H9 (cell line): Measurements from ENCODE around the gene GNB1L. TPM values are rescaled to one million over a fixed set of nuclear protein-coding genes. Genes with fewer than 3 reads are reported as not detected.

Experiments used
- DNase-seq: peaks from one replicate; pipeline ENCODE4 v3.0.0-alpha.2; 2017
- H2AFZ ChIP-seq: one replicate; pipeline ENCODE4 v1.6.1; 2013; ENCODE audit warnings: mild to moderate bottlenecking, low read length, control low read depth, moderate library complexity
- H2AK5ac ChIP-seq: 2 replicates; pipeline ENCODE4 v1.6.1; 2013; ENCODE audit warnings: low read length, control low read depth, mixed read lengths; ENCODE audit not compliant: insufficient read length
- H2BK120ac ChIP-seq: one replicate; pipeline ENCODE4 v1.6.1; 2013; ENCODE audit warnings: low read depth, mild to moderate bottlenecking, low read length, control low read depth, inconsistent platforms; ENCODE audit not compliant: poor library complexity, severe bottlenecking
- H2BK12ac ChIP-seq: 2 replicates; pipeline ENCODE4 v1.6.1; 2013; ENCODE audit warnings: low read length, control low read depth, mixed read lengths, low read depth; ENCODE audit not compliant: insufficient read length
- H2BK15ac ChIP-seq: 2 replicates; pipeline ENCODE4 v1.6.1; 2013; ENCODE audit warnings: low read depth, low read length, control low read depth
- H2BK20ac ChIP-seq: one replicate; pipeline ENCODE4 v1.6.1; 2013; ENCODE audit warnings: low read depth, mild to moderate bottlenecking, low read length, control low read depth, inconsistent platforms; ENCODE audit not compliant: poor library complexity, severe bottlenecking
- H2BK5ac ChIP-seq: 2 replicates; pipeline ENCODE4 v1.6.1; 2013; ENCODE audit warnings: low read length, control low read depth, mixed read lengths; ENCODE audit not compliant: insufficient read length
- H3K14ac ChIP-seq: 2 replicates; pipeline ENCODE4 v1.6.1; 2013; ENCODE audit warnings: low read length, control low read depth; ENCODE audit not compliant: insufficient read depth
- H3K18ac ChIP-seq: 2 replicates; pipeline ENCODE4 v1.6.1; 2013; ENCODE audit warnings: low read depth, mild to moderate bottlenecking, mixed read lengths, low read length, control low read depth; ENCODE audit not compliant: insufficient read length
- H3K23ac ChIP-seq: 2 replicates; pipeline ENCODE4 v1.6.1; 2013; ENCODE audit warnings: low read length, control low read depth, mixed read lengths, low read depth; ENCODE audit not compliant: insufficient read length
- H3K23me2 ChIP-seq: 2 replicates; pipeline ENCODE4 v1.6.1; 2013; ENCODE audit warnings: low read depth, mild to moderate bottlenecking, mixed read lengths, low read length, control low read depth; ENCODE audit not compliant: insufficient read length, poor library complexity, severe bottlenecking
- H3K27ac ChIP-seq: 2 replicates; pipeline ENCODE4 v1.5.1; 2013; ENCODE audit warnings: low read length, control low read depth, mixed read lengths, low read depth; ENCODE audit not compliant: insufficient read length
- H3K27me3 ChIP-seq: 2 replicates; pipeline ENCODE4 v1.6.1; 2013; ENCODE audit warnings: low read length, control low read depth, inconsistent platforms; ENCODE audit not compliant: insufficient read depth
- H3K4ac ChIP-seq: 2 replicates; pipeline ENCODE4 v1.6.1; 2013; ENCODE audit warnings: low read depth, mild to moderate bottlenecking, control low read depth, inconsistent platforms, low read length, moderate library complexity
- H3K4me1 ChIP-seq: 2 replicates; pipeline ENCODE4 v1.6.1; 2013; ENCODE audit warnings: low read length, control low read depth, inconsistent platforms; ENCODE audit not compliant: insufficient read depth
- H3K4me2 ChIP-seq: 2 replicates; pipeline ENCODE4 v1.6.1; 2013; ENCODE audit warnings: low read length, control low read depth, mixed read lengths; ENCODE audit not compliant: insufficient read length, insufficient read depth
- H3K56ac ChIP-seq: 2 replicates; pipeline ENCODE4 v1.6.1; 2013; ENCODE audit warnings: low read depth, mild to moderate bottlenecking, mixed read lengths, low read length, control low read depth; ENCODE audit not compliant: insufficient read length
- H3K79me1 ChIP-seq: 2 replicates; pipeline ENCODE4 v1.6.1; 2013; ENCODE audit warnings: low read depth, mild to moderate bottlenecking, moderate library complexity, low read length, control low read depth, inconsistent platforms; ENCODE audit not compliant: insufficient read depth, poor library complexity, severe bottlenecking
- H3K79me2 ChIP-seq: 2 replicates; pipeline ENCODE4 v1.6.1; 2013; ENCODE audit warnings: low read length, control low read depth, inconsistent platforms; ENCODE audit not compliant: insufficient read depth
- H3K9ac ChIP-seq: 2 replicates; pipeline ENCODE4 v1.6.1; 2013; ENCODE audit warnings: low read length, control low read depth, mixed read lengths; ENCODE audit not compliant: insufficient read length; ENCODE audit errors: extremely low read depth
- H3K9me3 ChIP-seq: one replicate; pipeline ENCODE4 v1.6.1; 2013; ENCODE audit warnings: low read depth, low read length, inconsistent platforms; ENCODE audit not compliant: control insufficient read depth
- H3T11ph ChIP-seq: one replicate; pipeline ENCODE4 v1.6.1; 2013; ENCODE audit warnings: mild to moderate bottlenecking, low read length, control low read depth, inconsistent platforms
- H4K20me1 ChIP-seq: one replicate; pipeline ENCODE4 v1.6.1; 2013; ENCODE audit not compliant: control insufficient read depth, insufficient read length, insufficient read depth
- H4K5ac ChIP-seq: 2 replicates; pipeline ENCODE4 v1.6.1; 2013; ENCODE audit warnings: low read depth, mild to moderate bottlenecking, mixed read lengths, low read length, control low read depth; ENCODE audit not compliant: insufficient read length
- H4K8ac ChIP-seq: replicated peaks from 2 replicates; pipeline ENCODE4 v1.6.1; 2013; ENCODE audit warnings: low read length, control low read depth, mixed read lengths, low read depth; ENCODE audit not compliant: insufficient read length
- H4K91ac ChIP-seq: 2 replicates; pipeline ENCODE4 v1.6.1; 2013; ENCODE audit warnings: low read depth, mild to moderate bottlenecking, moderate library complexity, mixed read lengths, low read length, control low read depth; ENCODE audit not compliant: insufficient read length
- H3K27ac Mint-ChIP-seq, 3 experiments: 2 replicates in 2 of 3; 3 replicates in 1 of 3; pipeline ENCODE4 v1.8.0; 2020 to 2021; ENCODE audit warnings: mixed read lengths in 3 of 3, mild to moderate bottlenecking in 1 of 3, moderate library complexity in 1 of 3
- H3K27me3 Mint-ChIP-seq: 2 replicates; pipeline ENCODE4 v1.8.0; 2021; ENCODE audit warnings: low read depth, mild to moderate bottlenecking, moderate library complexity, mixed read lengths
- H3K36me3 Mint-ChIP-seq, 3 experiments: 2 replicates in 2 of 3; 3 replicates in 1 of 3; pipeline ENCODE4 v1.8.0; 2020 to 2021; ENCODE audit warnings: low read depth in 3 of 3, mixed read lengths in 3 of 3; ENCODE audit not compliant: insufficient read depth in 1 of 3
- H3K4me1 Mint-ChIP-seq, 2 experiments: 2 replicates each; pipeline ENCODE4 v1.8.0; 2020; ENCODE audit warnings: mixed read lengths in 2 of 2
- H3K4me3 Mint-ChIP-seq, 2 experiments: 2 replicates in 1 of 2; 3 replicates in 1 of 2; pipeline ENCODE4 v1.8.0; 2020 to 2021; ENCODE audit warnings: mild to moderate bottlenecking in 2 of 2, mixed read lengths in 2 of 2, moderate library complexity in 1 of 2
- H3K9me3 Mint-ChIP-seq, 2 experiments: 2 replicates in 1 of 2; 3 replicates in 1 of 2; pipeline ENCODE4 v1.8.0; 2020; ENCODE audit warnings: mild to moderate bottlenecking in 2 of 2, mixed read lengths in 2 of 2, moderate library complexity in 1 of 2
- CTCF ChIP-seq: fragments of 200-600 bp; sonication (generic); conservative IDR thresholded peaks from 3 replicates; pipeline ENCODE4 v1.8.0; 2021; ENCODE audit warnings: antibody characterized with exemption, mild to moderate bottlenecking
- WGBS: extraction: QIAGEN DNeasy Blood & Tissue Kit; methylation state at CpG from one replicate; pipeline ENCODE4 v1.1.7; 2013; ENCODE audit warnings: missing lambda C conversion rate, low lambda C conversion rate, mixed read lengths; ENCODE audit not compliant: insufficient read length; ENCODE audit errors: extremely low coverage; 5-methylcytosine and 5-hydroxymethylcytosine counted together
- total RNA-seq: library from RNA; stranded (reverse); gene quantifications from 2 replicates; pipeline ENCODE4 v1.2.1, GENCODE V29; 2021

Gene GNB1L
- total RNA-seq, 1 experiment from 2014 or later: 22.4 TPM

- H3K27ac Mint-ChIP-seq: 0 out of 7 replicates have a peak overlapping the region, but pooled peaks of 1 of the 3 experiments have one; percentile 34
- no peak overlapping the region for H3K4me2 ChIP-seq
Observed at GRCh38 chr22:19811811-19812771, 42.6 kb downstream of the GNB1L start.

More at GRCh38 chr22:19811811-19812771, 42.6 kb downstream of the GNB1L start:
- Histone ChIP-seq H3T11ph (no peak overlapping the region), H3K56ac (no peak overlapping the region), H3K27ac (no peak overlapping the region), H3K9ac (no peak overlapping the region), H3K79me2 (no peaks in the 10 kb centered on the region), H4K20me1 (no peaks in the 10 kb centered on the region), H2BK5ac (no peak overlapping the region), H3K23me2 (no peaks in the 10 kb centered on the region), H3K4me1 (no peaks in the 10 kb centered on the region), H3K18ac (no peak overlapping the region), H3K23ac (no peak overlapping the region), H3K4ac (no peak overlapping the region), H4K8ac (no peak overlapping the region), H2BK12ac (no peak overlapping the region), H3K9me3 (no peaks in the 10 kb centered on the region), H2AK5ac (no peak overlapping the region), H4K91ac (no peak overlapping the region), H4K5ac (no peak overlapping the region), H3K27me3 (no peaks in the 10 kb centered on the region), H2BK15ac (no peak overlapping the region), H3K79me1 (no peaks in the 10 kb centered on the region), H2BK120ac (no peak overlapping the region), H3K14ac (no peak overlapping the region), H2AFZ (no peak overlapping the region), H2BK20ac (no peak overlapping the region)
- TF ChIP-seq CTCF: no peak
- no CpG with 5 or more reads among the region's 36 CpGs for WGBS
- no peaks in the 10 kb centered on the region for H3K27me3 Mint-ChIP-seq
- peaks cover 0 to 13% (median 0%) of the 10 kb centered on the region in 3 experiments; a peak in 2 of 7 replicates for H3K36me3 Mint-ChIP-seq
- peaks cover 0 to 7% of the 10 kb centered on the region in 2 experiments; a peak in 1 of 4 replicates for H3K4me1 Mint-ChIP-seq
- DNase-seq: no peak
- no peak overlapping the region for H3K4me3 Mint-ChIP-seq
- H3K9me3 Mint-ChIP-seq: no peaks in the 10 kb centered on the region
